Measurements from ENCODE around the gene NMT1. TPM values are rescaled to one million over a fixed set of nuclear protein-coding genes. Genes with fewer than 3 reads are reported as not detected.

The NMT1 gene
- polyA plus RNA-seq, 3 donors = 70.6 to 73.6 (median 71.0) TPM

DNA sequence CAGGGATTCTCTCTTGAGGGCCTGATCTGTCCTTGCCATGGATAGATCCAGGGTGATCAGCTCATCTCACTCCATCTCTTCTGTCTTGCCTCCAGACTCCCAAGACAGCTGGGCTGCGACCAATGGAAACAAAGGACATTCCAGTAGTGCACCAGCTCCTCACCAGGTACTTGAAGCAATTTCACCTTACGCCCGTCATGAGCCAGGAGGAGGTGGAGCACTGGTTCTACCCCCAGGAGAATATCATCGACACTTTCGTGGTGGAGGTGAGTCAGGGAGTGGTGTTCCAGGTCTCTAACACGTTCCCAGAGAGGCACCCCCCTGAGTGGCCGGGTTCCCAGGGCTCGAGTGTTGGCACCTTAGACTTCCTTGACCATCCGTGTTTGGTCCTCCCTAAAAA lies 41.7 kb downstream of the NMT1 start:
- DNase-seq (ENCODE audit: low read depth in 3 of 3, low spot score in 2 of 3) = no peak

DNA sequence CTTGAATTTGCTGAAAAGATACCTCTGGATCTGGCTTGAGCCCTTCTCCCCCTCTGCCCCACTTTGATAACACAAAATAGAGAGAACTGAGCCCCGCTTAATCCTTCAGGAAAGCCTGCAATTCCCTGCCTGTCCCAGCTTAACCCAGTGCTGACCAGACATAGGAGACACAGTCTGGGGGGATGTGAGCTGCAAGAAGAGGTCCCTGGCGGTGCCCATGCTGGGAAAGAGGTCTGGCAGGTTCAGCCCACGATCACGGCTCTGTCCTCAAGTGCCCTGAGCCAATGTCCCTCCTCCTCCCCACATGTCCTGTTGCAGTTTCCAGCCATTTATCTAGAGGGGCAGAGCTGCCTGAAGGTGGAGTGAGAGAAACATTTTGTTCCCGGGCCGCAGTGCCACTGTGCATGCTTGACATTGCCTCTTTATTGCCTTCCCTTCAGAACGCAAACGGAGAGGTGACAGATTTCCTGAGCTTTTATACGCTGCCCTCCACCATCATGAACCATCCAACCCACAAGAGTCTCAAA lies 42.2 kb downstream of the NMT1 start:
- DNase-seq (ENCODE audit: low read depth in 3 of 3, low spot score in 2 of 3) = no peak

DNA sequence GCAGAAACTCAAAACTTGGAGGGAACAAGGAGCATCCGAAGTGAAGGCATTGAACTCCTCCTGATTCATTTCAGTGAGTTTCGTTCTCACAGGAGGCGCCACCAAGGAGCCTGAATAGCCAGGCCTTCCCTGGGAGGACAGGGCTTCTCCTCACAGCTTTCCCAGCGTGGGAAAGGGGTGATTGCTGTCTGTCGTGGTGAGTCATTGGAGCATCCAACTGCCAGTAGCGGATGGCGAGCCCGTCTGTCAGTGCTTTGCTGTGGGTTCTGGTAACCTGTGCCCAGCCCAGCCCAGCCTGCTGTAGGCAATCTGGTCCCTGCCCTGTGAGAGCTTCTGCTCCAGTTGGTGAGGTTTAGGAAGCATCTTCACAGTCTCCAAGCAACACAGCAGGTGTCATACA lies 42.9 kb downstream of the NMT1 start:
- DNase-seq (ENCODE audit: low read depth in 3 of 3, low spot score in 2 of 3) = no peak

DNA sequence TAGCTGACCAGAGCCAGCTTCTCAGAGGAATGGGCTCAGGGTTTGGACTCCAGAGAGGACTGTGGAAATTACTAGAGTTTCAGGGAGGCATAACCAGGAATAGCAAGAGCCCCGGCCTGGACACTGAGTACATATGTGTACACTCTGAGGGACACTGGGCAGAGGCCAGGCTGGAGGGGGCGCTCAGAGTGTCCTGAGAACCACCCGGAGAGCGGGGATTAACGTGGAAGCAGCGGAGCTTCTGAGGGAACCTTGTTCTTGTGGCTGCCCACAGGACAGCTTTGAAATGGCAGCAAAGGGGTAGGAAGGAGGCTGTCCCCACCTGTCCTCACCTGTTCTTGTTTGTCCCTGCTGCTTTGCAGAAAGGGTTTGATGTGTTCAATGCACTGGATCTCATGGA lies 43.4 kb downstream of the NMT1 start:
- no peak for DNase-seq (ENCODE audit: low read depth in 3 of 3, low spot score in 2 of 3)

DNA sequence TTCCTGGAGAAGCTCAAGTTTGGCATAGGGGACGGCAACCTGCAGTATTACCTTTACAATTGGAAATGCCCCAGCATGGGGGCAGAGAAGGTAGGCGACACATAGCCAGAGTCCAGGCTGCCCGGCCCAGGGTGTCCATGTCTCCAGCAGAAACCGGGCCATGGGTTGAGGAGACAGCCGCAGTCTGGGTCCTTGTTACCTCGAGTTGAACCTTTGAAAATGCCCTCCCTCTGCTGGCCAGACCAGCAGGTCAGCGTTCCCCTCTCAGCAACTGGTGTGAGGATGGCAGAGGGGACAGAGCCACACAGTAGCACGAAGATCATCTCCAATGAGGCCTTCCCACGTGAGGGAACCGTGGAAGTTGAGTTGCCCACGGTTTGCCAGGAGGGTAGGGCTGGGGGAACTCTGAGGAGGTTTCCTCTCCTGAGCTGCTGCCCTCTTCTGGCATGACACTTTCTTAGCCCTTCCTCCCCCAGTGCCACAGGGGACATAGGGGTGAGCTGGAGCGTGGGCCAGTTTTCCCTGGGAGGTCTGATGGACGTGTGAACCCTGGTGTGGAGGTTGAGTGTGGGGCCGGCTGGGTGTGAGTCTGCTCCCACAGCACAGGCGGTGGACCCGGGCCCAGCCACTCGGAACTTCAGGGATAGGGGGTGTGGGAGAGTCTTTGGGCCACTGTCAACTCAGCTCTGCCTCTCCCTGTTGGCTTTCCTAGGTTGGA lies 43.9 kb downstream of the NMT1 start:
- no peak for DNase-seq (ENCODE audit: low read depth in 3 of 3, low spot score in 2 of 3)

DNA sequence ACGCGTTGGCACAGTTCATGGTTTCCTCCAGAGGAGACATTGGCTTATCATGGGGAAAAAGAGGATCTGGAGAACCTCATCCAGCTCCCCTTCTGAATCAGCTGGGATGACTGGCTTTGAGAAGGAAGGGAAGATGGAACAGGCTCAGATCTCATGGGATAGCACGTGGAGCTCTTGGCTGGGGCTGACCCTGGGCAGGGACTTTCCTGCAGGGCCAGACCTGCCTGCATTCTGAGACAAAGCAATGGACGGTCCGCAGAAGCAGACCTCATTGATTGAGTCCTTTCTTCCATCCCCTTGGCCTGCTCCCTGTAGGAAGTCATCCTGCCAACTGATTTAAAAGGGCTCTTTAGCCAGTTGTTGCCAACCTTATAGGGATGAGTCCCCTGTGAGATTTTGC lies 45.0 kb downstream of the NMT1 start:
- no peak for DNase-seq (ENCODE audit: low read depth in 3 of 3, low spot score in 2 of 3)

DNA sequence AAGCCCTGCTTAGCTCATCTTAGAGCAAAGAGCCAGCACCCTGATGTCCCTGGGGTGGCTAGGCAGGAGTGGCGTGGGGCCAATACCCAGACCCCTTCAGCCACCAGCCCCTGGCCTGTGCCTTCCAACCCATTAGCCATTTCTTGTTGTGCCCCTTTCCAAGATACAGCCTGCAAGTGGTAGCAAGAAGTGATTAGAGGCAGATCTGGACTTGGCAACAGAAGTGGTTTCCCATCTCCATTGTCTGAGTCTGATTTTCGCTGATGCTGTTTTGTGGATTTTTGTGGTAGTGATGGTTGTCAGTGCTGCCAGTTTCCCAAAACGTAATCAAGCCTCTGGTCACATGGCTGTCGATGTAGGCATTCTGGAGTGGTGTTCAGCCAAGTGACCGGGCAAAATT lies 45.5 kb downstream of the NMT1 start:
- no peak for DNase-seq (ENCODE audit: low read depth in 3 of 3, low spot score in 2 of 3)

DNA sequence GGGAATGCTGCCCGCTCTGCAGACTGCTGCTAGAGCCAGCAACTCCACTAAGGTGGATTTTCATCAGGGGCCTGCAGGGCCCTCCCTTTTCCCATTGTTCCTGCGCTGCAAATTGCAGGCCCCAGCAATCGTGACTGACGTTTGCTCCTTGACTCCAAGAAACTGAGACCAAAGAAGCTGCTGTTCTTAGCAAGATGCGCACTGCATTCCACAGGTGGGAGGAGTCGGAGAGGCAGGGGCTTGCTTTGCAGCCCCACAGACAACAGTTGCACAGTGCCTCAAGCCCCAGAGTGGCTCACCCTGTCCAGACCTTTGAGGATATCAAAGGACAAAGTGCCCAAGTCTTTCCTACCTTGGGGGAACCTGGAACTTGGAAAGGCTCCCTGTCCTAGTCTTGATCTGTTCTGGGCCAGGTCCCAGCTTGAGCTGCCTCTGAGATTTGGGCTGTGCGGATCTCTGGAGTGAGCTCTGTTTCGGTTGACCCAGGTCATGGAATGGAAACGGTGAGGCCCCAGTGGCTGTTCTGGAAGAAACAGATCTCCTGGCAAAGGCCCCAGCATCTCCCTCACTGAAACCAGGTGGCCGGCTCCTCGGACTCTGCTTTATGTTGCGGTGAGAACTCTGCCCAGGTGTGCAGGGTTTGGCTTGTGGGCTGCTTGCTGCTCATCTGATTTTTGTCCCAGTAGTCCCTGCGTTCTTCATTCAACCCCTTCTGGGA lies 46.3 kb downstream of the NMT1 start:
- DNase-seq (ENCODE audit: low read depth in 3 of 3, low spot score in 2 of 3) = no peak

DNA sequence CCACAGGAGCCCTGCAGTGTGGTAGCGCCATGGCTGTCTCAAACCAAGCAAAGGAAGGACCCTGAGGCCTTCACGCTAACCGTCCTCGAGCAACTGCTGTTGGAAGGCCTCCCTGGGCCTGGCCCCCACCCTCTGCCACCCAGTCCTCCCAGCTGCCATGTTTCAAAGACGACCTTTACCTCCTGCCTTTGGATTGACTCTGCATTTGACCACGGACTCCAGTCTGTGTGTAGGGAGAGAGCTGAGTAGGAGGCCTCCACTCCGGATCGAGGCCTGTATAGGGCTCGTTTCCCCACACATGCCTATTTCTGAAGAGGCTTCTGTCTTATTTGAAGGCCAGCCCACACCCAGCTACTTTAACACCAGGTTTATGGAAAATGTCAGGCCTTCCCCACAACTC lies 46.9 kb downstream of the NMT1 start:
- no peak for DNase-seq (ENCODE audit: low read depth in 3 of 3, low spot score in 2 of 3)

DNA sequence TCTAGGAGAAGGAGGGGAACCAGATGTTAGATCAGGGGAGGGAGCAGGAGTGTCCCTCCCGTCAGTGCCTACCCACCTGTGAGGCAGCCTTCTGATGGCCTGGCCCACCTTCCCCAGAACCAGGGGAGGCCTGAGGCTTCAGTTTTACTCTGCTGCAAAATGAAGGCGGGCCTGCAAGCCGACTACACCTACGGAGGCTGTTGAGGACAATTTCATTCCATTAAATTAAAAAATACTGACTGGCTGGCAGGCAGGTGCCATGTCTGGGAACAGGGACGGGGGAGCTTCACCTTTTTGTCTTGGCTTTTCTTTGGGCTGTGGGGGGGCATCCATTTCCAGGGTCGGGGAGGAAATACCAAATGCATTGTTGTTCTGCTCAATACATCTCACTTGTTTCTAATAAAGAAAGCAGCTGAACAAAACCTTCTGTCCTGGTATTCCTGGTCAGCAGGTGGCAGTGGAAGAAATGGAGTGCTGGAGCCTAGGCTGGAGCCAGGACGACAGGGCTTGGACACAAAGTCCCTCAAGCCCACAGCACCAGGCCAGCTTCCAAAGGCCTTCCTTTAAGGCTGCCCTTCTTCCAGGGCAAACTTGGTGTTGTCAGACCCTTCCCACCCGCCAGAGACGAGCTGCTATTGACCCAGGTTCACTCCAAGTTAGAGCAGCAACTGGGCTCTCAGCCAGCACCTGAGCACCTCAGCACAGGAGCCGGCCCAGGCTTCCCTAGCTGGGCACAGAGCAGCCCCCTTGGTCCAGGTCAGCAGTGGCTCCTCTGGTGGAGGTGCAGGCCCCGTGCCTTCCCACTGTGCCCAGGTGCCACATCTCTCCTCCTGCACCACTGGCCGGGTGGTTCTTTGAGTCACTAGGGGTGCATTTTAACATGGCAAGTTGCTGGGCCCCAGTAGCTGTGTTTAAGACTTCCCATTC lies 47.7 kb downstream of the NMT1 start:
- no peak for DNase-seq (ENCODE audit: low read depth in 3 of 3, low spot score in 2 of 3)

DNA sequence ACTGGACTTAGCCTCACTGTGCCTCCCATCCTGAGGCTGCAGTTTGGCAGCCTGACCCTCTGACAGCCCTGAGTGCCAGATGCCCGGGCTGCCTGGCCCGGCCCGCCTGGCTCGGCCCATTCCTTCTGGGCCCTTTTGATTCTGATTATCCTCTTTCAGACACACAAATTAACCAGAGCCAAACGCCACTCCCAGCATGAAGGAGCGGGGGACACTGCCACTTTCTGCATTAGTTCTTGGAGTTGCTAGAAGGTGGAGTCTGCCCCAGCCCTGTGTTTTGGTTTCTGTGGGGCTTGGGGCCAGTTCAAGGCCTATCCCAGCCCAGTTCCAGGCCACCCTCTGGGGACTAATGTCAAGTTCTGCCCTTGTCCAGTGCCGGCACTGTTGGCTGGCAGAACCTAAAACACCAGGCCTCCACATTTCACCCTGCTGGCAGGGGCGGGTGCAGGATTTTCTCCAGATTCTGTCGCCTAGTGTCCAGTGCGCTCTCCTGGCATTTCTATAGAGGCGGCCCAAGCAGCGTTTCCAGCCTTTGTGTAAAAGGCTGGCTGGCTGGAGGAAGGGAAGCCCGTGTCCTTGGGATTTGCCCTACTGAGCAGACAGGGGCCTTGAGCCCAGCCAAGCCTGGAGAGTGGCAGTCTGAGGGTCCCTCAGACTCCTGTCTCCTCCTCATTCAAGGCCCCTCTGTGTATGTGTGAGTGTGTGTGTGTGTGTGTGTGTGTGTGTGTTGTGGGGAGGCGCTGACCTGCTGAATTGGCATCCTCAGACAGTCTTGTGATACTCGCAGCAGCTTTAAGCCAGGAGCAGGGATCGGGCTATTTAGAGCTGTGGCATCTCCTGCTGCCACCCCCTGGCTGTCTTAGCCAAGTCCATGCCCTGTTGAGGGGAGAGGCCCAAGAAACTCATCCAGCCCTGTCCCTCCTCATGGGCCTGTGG lies 49.8 kb downstream of the NMT1 start:
- DNase-seq (ENCODE audit: low read depth in 3 of 3, low spot score in 2 of 3) = no peak

DNA sequence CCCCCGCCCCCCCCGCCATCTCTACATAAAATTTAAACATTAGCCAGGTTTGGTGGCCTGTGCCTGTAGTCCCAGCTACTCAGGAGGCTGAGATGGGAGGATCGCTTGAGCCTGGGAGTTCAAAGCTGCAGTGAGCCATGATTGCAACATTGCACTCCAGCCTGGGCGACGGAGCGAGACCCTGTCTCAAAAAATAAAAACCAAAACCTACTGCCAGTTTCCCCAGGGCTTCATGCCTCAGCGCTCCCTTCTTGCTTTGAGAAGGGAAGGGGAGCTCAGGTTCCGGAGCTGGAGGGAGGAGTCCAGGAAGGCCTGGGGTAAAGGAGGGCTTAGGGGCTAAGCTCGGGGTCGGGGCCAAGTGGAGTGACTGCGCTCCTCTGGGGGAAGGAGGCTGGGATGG lies 50.7 kb downstream of the NMT1 start:
- no peak for DNase-seq (ENCODE audit: low read depth in 3 of 3, low spot score in 2 of 3)

DNA sequence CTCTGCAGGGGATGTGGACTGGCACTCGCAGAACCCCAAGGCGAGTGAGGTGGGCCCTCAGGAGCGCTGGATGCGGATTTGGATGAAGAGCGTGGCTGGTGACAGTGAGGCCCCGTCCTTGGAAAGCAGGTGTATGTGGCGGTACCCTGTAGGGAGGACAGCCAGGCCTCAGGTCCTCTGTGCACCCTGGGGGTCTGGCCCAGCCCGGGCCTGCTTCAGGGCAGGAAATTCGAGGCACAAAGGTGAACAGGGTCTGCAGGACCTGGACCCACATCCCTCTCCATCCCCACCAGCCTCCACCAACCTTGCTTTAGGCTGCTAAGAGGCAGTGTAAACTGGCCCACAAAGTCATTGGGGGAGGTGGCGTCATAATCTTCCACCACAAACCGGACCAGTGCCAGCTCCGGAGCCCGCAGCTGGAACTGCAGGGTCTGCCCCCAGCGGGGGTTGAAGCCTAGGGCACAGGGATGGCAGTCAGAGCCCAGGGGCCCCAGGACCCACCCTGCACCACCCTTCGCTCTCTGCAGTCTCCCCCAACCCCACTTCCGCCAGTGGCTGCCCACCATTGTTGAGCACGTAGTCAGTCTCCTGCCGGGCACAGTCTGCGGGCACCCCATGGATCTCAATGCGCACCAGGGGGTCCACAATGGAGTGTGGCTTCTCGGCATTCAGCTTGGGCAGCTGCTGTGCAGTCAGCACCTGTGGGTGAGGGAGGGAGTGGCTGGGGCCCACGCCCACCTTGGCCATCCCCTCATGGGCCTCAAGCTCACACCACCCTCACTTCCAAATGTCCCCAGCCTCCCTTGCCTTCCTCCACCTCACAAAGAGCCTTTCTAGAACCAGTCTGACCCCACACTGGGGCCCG lies 51.7 kb downstream of the NMT1 start:
- DNase-seq (ENCODE audit: low read depth in 3 of 3, low spot score in 2 of 3) = no peak

DNA sequence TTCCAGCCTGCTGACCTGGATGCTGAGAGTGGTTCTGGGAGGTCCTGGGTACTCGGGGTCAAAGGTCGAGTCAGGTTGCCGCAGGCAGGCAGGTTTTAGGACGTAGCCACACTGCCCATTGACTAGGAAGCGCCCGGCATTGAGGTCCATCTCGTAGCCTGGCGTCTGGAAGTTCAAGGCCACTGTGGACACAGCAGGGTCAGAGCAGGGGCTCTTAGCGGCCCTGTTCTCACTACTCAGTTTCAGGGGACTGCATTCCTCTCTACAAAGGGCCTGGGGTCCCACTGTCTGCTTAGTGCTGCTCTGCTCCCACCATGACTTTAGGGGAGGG lies 52.3 kb downstream of the NMT1 start:
- DNase-seq (ENCODE audit: low read depth in 3 of 3, low spot score in 2 of 3) = no peak

DNA sequence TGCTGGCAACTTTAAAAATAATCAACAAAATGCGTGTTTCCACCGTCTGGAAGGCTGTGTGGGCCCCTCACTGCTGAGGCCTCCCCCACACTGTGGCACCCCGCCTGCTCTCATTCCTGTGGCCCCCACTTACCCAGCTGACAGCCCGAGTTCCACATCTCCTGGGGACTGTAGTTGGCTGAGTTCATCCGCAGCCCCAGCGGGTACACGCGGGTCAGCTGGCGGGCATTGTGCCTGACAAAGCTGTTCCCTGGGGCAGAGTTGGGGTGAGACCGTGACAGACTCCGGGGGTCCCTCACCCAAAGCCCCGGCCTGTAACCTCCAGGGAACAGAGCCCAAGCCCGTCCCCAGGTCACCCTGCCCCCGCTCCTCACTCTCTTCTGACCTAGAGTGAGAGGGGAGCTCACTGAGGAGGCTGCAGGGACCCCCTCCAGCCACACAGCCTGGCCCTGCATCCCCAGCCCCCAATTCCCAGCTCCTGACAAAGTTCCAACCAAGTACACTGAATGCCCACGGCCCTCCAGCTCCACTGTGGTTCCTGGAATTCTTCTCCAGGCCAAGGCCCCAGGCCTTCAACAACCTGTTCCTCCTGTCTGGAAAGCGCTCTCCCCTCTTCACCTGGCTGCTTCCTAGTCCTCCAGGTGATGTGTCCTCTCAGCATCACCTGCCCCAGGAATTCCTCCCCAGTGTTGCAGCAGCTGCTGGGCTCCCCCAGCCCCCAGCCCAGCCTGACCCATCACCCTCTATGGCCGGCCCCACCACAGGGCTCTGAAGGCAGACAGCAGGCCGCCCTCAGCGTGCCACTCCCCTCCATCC lies 53.2 kb downstream of the NMT1 start:
- no peak for DNase-seq (ENCODE audit: low read depth in 3 of 3, low spot score in 2 of 3)

DNA sequence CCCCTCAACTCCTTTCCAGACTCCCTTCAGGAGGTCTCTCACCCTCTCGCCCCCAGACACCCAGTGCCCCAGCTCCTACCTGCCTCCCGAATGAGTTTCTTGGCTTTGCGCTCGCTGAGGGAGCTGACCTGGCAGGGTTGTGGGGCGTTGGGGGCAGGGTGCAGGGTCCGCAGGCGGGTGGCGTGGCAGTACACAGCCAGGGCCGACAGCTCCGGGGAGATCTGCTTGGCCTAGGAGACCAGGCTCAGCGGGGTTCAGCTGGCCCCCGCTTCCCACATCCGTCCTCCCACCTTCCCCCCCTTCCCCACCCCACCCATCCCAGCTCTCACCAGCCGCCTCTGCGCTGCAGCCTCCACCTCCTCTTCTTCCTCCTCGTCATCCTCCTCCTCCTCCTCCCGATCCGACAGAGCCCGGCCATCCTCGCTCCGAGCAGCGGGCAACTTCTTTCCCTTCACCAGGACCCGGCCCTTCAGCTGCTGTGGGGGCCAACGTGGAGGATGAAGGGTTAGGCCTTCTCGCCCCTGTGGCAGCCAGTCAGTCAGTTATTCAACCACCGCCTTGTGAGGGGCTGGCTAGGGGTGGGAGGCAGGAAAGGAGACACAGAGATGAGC lies 54.0 kb downstream of the NMT1 start:
- no peak for DNase-seq (ENCODE audit: low read depth in 3 of 3, low spot score in 2 of 3)

DNA sequence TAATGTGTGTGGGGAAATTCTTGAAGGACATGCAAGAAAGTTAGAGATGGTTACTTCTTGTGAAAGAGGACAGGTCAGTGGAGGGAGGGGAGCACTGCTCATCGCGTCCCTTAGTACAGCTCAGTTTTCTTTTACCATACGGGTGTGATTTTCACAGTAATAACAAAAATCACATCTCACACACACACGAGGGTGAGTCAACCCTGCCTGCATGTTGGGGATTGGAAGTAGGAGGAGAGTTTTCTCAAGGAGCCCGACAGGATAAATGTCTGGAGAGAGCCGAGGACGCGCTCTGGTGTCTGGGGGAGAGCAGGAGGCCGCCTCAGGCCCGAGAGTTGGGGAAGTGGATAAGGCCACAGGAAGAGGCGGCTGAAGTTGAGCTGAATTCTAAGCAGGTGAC lies 54.8 kb downstream of the NMT1 start:
- DNase-seq (ENCODE audit: low read depth in 3 of 3, low spot score in 2 of 3) = no peak

DNA sequence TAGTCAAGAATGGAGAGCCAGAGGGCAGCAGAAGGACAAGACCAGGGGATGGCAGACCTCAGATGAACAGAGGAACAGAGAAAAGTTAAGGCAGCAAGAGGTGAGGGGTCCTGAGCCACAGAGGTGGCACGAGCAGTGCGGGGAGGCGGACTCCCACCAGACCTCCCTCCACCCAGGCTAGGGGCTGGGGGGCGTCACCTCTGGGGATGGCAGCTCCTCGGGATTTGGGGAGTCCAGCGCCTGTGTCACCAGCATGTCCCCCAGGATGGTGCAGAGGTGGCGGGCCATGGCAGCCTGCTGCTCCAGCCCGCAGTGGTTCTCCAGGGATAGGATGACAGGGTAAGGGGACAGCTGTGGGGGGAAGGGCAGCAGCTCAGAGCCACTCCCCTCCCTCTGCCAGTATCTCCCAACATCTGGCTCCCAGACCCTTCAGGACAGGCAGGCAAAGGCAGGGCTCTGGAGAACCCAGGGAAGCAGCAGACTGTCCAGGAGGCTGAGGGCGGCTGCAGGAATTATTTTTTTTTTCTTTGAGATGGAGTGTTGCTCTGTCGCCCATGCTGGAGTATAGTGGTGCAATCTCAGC lies 55.4 kb downstream of the NMT1 start:
- no peak for DNase-seq (ENCODE audit: low read depth in 3 of 3, low spot score in 2 of 3)
